ENCODE measurements around the gene LONRF3. TPM values are rescaled to one million over a fixed set of nuclear protein-coding genes. Genes with fewer than 3 reads are reported as not detected.

LONRF3 gene
- total RNA-seq, 1 donor from 2014 or later: 0.96 TPM

DNA sequence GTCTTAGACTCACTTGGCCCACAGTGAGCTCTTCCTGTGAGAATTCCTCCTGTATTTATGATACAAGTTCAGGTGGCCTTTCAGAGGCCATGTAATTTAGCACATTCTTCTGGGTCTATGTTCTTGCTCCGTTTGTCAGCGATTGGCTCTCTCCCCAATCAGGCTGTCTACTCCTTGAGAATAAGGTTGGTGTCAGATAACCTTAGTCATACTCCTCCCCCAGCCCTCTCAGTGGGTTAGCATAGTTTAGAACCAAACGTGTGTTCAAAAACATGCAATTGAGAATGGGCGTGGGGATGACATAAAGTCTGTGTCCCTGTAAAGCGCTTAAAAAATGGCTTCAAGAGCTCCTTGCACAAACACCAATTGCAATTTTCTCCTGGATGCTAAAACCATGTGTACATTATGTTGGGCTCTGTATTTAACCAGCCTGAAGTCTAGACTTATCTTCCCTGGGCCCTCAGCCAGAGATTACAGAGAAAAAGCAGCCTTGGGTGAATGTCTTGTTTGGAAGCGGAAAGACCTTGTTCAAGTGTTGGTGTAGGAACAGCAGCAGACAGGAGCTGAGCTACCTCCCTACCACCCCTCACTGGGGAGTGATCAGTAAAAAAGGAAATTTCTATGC is 88.4 kb downstream of the LONRF3 start:
- peaks cover 24% of the 10 kb centered on the region for H3K9me3 Mint-ChIP-seq (ENCODE audit: low read depth)
- H3K4me3 Mint-ChIP-seq (ENCODE audit: low read depth): no peak overlapping the region
- H3K36me3 Mint-ChIP-seq (ENCODE audit: insufficient read depth): no peaks in the 10 kb centered on the region
- DNase-seq (ENCODE audit: low spot score, unreplicated experiment): no peak
- H3K27ac Mint-ChIP-seq: no peak overlapping the region
- TF ChIP-seq, protein P1, sequence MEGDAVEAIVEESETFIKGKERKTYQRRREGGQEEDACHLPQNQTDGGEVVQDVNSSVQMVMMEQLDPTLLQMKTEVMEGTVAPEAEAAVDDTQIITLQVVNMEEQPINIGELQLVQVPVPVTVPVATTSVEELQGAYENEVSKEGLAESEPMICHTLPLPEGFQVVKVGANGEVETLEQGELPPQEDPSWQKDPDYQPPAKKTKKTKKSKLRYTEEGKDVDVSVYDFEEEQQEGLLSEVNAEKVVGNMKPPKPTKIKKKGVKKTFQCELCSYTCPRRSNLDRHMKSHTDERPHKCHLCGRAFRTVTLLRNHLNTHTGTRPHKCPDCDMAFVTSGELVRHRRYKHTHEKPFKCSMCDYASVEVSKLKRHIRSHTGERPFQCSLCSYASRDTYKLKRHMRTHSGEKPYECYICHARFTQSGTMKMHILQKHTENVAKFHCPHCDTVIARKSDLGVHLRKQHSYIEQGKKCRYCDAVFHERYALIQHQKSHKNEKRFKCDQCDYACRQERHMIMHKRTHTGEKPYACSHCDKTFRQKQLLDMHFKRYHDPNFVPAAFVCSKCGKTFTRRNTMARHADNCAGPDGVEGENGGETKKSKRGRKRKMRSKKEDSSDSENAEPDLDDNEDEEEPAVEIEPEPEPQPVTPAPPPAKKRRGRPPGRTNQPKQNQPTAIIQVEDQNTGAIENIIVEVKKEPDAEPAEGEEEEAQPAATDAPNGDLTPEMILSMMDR (IDR thresholded peaks at IDR 0.05; ENCODE audit: unreplicated experiment): no peak
- H3K27me3 Mint-ChIP-seq: no peaks in the 10 kb centered on the region
- H3K4me1 Mint-ChIP-seq (ENCODE audit: low read depth): peaks cover 4% of the 10 kb centered on the region

DNA sequence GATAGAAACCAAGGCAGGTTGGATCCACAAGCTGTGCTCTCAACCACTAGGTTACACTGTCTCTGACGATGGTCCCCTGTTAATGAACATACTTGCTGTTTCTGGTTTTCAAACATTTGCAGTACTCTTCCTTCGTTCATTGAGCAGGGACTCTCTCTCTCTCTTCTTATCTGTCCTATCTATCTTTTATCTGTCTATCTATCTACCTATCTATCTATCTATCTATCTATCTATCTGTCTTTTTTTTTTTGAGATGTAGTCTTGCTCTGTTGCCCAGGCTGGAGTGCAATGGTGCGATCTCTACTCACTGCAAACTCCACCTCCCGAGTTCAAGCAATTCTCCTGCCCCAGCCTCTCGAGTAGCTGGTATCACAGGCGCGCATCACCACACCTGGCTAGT is 89.0 kb downstream of the LONRF3 start:
- no peak overlapping the region for H3K27ac Mint-ChIP-seq
- H3K27me3 Mint-ChIP-seq: no peaks in the 10 kb centered on the region
- H3K36me3 Mint-ChIP-seq (ENCODE audit: insufficient read depth): no peaks in the 10 kb centered on the region
- DNase-seq (ENCODE audit: low spot score, unreplicated experiment): no peak
- peaks cover 24% of the 10 kb centered on the region for H3K9me3 Mint-ChIP-seq (ENCODE audit: low read depth)
- no peak overlapping the region for H3K4me3 Mint-ChIP-seq (ENCODE audit: low read depth)
- peaks cover 4% of the 10 kb centered on the region for H3K4me1 Mint-ChIP-seq (ENCODE audit: low read depth)
- TF ChIP-seq, protein P1 (IDR thresholded peaks at IDR 0.05; ENCODE audit: unreplicated experiment): no peak

DNA sequence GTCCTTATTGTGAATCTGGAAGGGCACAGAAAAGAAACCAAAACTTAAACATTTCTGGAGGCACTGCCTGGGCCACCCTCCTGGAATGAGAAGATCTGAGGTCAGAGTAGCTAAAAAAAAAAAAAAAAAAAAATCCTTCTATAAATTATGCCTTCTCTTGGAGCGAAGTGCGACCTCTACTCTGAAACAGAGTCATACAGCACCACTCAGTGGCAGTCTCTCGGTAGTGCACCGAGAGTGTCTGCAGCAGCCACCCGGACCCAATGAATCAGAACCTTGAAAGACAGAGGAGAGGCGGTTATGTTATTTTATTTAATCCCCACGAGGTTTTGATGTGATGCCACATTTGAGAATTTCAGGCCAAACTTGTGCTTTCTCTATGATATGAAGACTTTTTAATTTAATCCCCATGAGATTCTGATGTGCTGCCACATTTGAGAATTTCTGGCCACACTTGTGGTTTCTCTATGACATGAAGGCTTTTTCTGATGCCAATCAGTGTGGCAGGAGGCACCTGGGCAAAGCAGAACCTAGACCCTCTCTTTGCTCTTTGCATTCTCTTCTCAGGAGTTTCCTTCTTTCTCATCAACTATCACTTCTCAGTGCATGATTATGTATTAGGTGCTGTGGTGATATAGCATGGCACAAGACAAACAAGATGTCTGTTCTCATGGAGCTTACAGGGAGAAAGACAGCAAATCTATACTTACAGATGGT is 92.8 kb downstream of the LONRF3 start:
- Mint-ChIP-seq H3K27ac (no peak overlapping the region), H3K27me3 (no peaks in the 10 kb centered on the region), H3K4me3 (ENCODE audit: low read depth) (no peak overlapping the region), H3K36me3 (ENCODE audit: insufficient read depth) (no peaks in the 10 kb centered on the region), H3K9me3 (ENCODE audit: low read depth) (peaks cover 8% of the 10 kb centered on the region), H3K4me1 (ENCODE audit: low read depth) (peaks cover 4% of the 10 kb centered on the region)
- TF ChIP-seq, protein P1 (IDR thresholded peaks at IDR 0.05; ENCODE audit: unreplicated experiment): peak; percentile 62
- peak; percentile 21 for DNase-seq (ENCODE audit: low spot score, unreplicated experiment)

Other genes starting within 250 kb of the LONRF3 start
- gene IL13RA1, start 247.0 kb upstream of the LONRF3 start, total RNA-seq: 29.9 and 30.8 TPM in 2 replicates
- 2.3 and 3.2 TPM in 2 replicates for gene ZCCHC12, start 150.8 kb upstream of the LONRF3 start, total RNA-seq
- not detected in 2 replicates for gene CT47C1, start 98.4 kb downstream of the LONRF3 start, total RNA-seq
- gene KIAA1210, start 153.2 kb downstream of the LONRF3 start, total RNA-seq: not detected in 2 replicates